GM21528 (cell line): ENCODE measurements around the gene CST7.

Experiments
- ATAC-seq: cut with Tn5 transposase; IDR thresholded peaks from one replicate; pipeline ENCODE4 v1.9.1; 2021; ENCODE audit warnings: mild to moderate bottlenecking, moderate library complexity; ENCODE audit not compliant: unreplicated experiment, low FRiP score

CST7 gene

GRCh38 chr20:24949756-24950127, 673 bp downstream of the CST7 start:
- no peak for ATAC-seq

GRCh38 chr20:24950128-24950835, 1.2 kb downstream of the CST7 start:
- ATAC-seq = no peak

- no peak for ATAC-seq
Measured at GRCh38 chr20:24950836-24951525, 1.9 kb downstream of the CST7 start.

GRCh38 chr20:24951536-24952083, 2.5 kb downstream of the CST7 start:
- no peak for ATAC-seq

GRCh38 chr20:24952376-24953208, 3.5 kb downstream of the CST7 start:
- no peak for ATAC-seq

- no peak for ATAC-seq
Measured at GRCh38 chr20:24953209-24953575, 4.1 kb downstream of the CST7 start.

- no peak for ATAC-seq
Measured at GRCh38 chr20:24953621-24954133, 4.6 kb downstream of the CST7 start.

GRCh38 chr20:24954151-24954550, 5.1 kb downstream of the CST7 start:
- no peak for ATAC-seq

GRCh38 chr20:24954566-24954965, 5.5 kb downstream of the CST7 start:
- ATAC-seq = no peak

- peak; percentile 70 for ATAC-seq
Measured at GRCh38 chr20:24955045-24955444, 6.0 kb downstream of the CST7 start.

GRCh38 chr20:24956001-24956841, 7.2 kb downstream of the CST7 start:
- no peak for ATAC-seq

- ATAC-seq = no peak
Measured at GRCh38 chr20:24957326-24958016, 8.4 kb downstream of the CST7 start.

GRCh38 chr20:24958506-24959385, 9.7 kb downstream of the CST7 start:
- no peak for ATAC-seq

GRCh38 chr20:24959591-24960301, 10.7 kb downstream of the CST7 start:
- no peak for ATAC-seq

- ATAC-seq = no peak
Measured at GRCh38 chr20:24960302-24960801, 11.3 kb downstream of the CST7 start.

GRCh38 chr20:24960861-24961260, 11.8 kb downstream of the CST7 start:
- no peak for ATAC-seq

- no peak for ATAC-seq
Measured at GRCh38 chr20:24961384-24962181, 12.5 kb downstream of the CST7 start.
